ENCODE results near the gene AGO1.

- no peak for TF ChIP-seq CTCF (IDR thresholded peaks at IDR 0.05)
- no peak for TF ChIP-seq POLR2A (IDR thresholded peaks at IDR 0.05)
- TF ChIP-seq POLR2AphosphoS5 (IDR thresholded peaks at IDR 0.05; ENCODE audit: insufficient read depth in 1 of 2, low read depth in 1 of 2) = peak in 1 of 2 donors; percentile 27
These were observed 31.7 kb upstream of the AGO1 start for GRCh38 chr1:35851132-35851869.

Data from vagina (tissue), 2 donors.